Right lobe of liver (tissue), 4 donors: ENCODE data around the gene EPHA1.
"Not testable (repeated sequence)": the region's sequence is repeated elsewhere in the genome, so short reads cannot be mapped to it uniquely, and the experiment has no call there.

Experiments
- CTCF ChIP-seq, 4 donors: fragments of 200-600 bp in 3 of 4; fragments of 450-650 bp in 1 of 4; IDR thresholded peaks; one replicate each; pipeline versions ENCODE4 v1.5.1 to v1.8.0; 2016 to 2022; ENCODE audit warnings: antibody characterized with exemption in 4 of 4, mild to moderate bottlenecking in 2 of 4
- POLR2A ChIP-seq: fragments of 450-650 bp; IDR thresholded peaks from one replicate; pipeline ENCODE4 v1.6.1; 2017; ENCODE audit warnings: antibody characterized with exemption, mild to moderate bottlenecking
- donor health status: DM: no; HTN: no; CAD: no.
- donor health status: DM: no; HTN: no; CAD: no.
- donor health status: DM: no; HTN: yes; CAD: no.

DNA sequence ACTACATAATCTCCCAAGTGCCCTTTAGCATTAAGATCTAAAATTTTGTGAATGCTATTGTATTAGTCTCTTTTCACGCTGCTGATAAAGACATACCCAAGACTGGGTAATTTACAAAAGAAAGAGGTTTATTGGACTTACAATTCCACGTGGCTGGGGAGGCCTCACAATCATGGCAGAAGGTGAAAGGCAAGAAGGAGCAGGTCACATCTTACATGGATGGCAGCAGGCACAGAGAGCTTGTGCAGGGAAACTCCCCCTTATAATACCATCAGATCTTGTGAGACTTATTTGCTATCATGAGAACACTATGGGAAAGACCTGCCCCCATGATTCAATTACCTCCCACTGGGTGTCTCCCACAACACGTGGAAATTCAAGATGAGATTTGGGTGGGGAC lies 12.0 kb upstream of the EPHA1 start:
- TF ChIP-seq POLR2A; CTCF (IDR thresholded peaks at IDR 0.05): not testable (repeated sequence)
